Upper lobe of right lung (tissue), 1 donor: ENCODE results near the gene ZMAT3. TPM values are rescaled to one million over a fixed set of nuclear protein-coding genes. Genes with fewer than 3 reads are reported as not detected.

Experiments
- ATAC-seq: fragments of 200-7000 bp; cut with Tn5 transposase; one replicate; pipeline ENCODE4 v1.9.1; 2020; ENCODE audit warnings: mild to moderate bottlenecking, moderate library complexity
- DNase-seq: peaks from one replicate; pipeline ENCODE4 v3.0.0-alpha.2; 2020
- H3K27ac ChIP-seq: fragments of 200-600 bp; one replicate; pipeline ENCODE4 v1.8.0; 2022
- H3K27me3 ChIP-seq: fragments of 200-600 bp; one replicate; pipeline ENCODE4 v1.8.0; 2022; ENCODE audit warnings: mild to moderate bottlenecking
- H3K36me3 ChIP-seq: fragments of 200-600 bp; one replicate; pipeline ENCODE4 v1.8.0; 2022
- H3K4me1 ChIP-seq: fragments of 200-600 bp; one replicate; pipeline ENCODE4 v1.8.0; 2022
- H3K4me3 ChIP-seq: fragments of 200-600 bp; one replicate; pipeline ENCODE4 v1.8.0; 2022; ENCODE audit warnings: mild to moderate bottlenecking
- H3K9me3 ChIP-seq: fragments of 200-600 bp; one replicate; pipeline ENCODE4 v1.8.0; 2022
- intact Hi-C: fragments of 100-400 bp; cut with DNase I; formaldehyde crosslinking; loops from one replicate; pipeline ENCODE4 v1.11.0; 2022
- total RNA-seq: library from RNA; stranded (reverse); fragmentation: NEBNext Ultra II Directional; extraction: Animal tissue kit (Norgen Biotek cat#: 25700); gene quantifications from one replicate; pipeline ENCODE4 v1.2.1, GENCODE V29; 2021
- TF ChIP-seq, protein P1 (sequence below): fragments of 200-600 bp; IDR thresholded peaks from one replicate; pipeline ENCODE4 v1.8.0; 2022; ENCODE audit warnings: antibody characterized with exemption
- donor health status: DM: no; HTN: yes; CAD: no; lungs with severe emphysema.

Gene ZMAT3
- total RNA-seq, 1 donor from 2014 or later, result 30.9 TPM

DNA sequence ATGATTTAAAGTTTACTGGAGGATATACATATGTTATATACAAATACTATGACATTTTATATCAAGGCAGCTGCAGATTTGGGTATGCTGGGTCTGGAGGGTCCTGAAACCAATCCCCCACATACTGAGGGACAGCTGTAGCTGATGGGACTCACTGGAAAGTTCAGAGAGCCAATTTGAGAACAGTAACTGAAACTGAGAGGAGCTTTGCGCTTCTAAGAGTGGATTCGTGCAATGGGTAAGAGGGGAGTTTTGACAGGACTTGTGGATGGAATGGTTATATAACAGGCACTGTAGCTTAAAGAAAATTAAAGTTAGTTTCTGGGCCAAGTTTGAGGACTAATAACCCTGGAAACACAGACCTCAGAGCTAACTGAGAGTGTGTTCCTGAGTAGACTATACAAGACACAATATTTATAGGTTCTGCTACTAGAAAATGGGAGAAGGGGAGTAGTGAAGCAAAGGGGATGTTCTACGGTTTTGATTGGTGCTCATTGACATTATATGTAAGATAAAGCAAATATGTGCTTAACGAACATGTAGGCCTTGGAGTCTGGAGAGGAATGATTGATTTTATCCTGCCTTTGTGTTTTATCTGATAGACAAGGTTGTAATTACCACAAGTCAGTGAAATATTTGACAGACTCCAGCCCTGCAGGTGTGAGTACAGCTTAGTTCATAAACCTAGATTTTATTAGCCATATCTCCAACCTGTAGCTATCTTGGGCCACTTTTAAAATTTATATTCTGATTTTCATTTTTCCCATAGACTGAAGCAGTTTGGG is 4.8 kb upstream of the ZMAT3 start:
- ATAC-seq (no peak), DNase-seq (no peak)
- H3K36me3 ChIP-seq, result no peaks in the 10 kb centered on the region
- H3K4me3 ChIP-seq, result no peak overlapping the region
- no peaks in the 10 kb centered on the region for H3K27me3 ChIP-seq
- intact Hi-C loops, result no loop called here
- no peaks in the 10 kb centered on the region for H3K9me3 ChIP-seq
- no peaks in the 10 kb centered on the region for H3K4me1 ChIP-seq
- TF ChIP-seq, protein P1, sequence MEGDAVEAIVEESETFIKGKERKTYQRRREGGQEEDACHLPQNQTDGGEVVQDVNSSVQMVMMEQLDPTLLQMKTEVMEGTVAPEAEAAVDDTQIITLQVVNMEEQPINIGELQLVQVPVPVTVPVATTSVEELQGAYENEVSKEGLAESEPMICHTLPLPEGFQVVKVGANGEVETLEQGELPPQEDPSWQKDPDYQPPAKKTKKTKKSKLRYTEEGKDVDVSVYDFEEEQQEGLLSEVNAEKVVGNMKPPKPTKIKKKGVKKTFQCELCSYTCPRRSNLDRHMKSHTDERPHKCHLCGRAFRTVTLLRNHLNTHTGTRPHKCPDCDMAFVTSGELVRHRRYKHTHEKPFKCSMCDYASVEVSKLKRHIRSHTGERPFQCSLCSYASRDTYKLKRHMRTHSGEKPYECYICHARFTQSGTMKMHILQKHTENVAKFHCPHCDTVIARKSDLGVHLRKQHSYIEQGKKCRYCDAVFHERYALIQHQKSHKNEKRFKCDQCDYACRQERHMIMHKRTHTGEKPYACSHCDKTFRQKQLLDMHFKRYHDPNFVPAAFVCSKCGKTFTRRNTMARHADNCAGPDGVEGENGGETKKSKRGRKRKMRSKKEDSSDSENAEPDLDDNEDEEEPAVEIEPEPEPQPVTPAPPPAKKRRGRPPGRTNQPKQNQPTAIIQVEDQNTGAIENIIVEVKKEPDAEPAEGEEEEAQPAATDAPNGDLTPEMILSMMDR, result no peak
- no peak overlapping the region for H3K27ac ChIP-seq

GRCh38 chr3:179074656-179075055 is 3.0 kb upstream of the ZMAT3 start:
- Histone ChIP-seq H3K27ac (no peak overlapping the region), H3K4me1 (peaks cover 7% of the 10 kb centered on the region), H3K27me3 (no peaks in the 10 kb centered on the region), H3K36me3 (no peaks in the 10 kb centered on the region), H3K9me3 (no peaks in the 10 kb centered on the region), H3K4me3 (no peak overlapping the region)
- TF ChIP-seq, protein P1, result no peak
- no peak for ATAC-seq
- no peak for DNase-seq
- intact Hi-C loops, result no loop called here

DNA sequence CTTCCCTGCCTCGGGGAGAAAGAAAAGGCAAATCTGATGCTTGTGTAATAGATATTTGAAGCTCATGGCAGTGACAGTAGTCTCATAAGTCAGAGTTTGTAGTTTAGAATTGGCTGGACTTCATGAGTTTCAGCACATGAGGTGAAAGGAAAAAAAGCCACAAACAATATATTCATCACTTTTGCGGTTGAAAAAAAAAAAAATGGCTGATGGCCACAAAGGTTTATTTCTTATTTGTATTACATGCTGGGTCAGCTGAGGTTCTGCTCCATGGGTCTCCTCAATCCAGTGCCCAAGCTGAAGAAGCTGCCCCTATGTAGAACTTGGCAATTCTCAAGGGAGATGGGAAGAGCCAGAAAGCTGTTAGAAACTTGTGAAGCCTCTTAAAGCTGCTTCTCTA is 2.2 kb upstream of the ZMAT3 start:
- H3K27me3 ChIP-seq, result no peaks in the 10 kb centered on the region
- no peak overlapping the region for H3K27ac ChIP-seq
- H3K4me1 ChIP-seq, result peaks cover 7% of the 10 kb centered on the region
- no peaks in the 10 kb centered on the region for H3K36me3 ChIP-seq
- intact Hi-C loops, result no loop called here
- no peak overlapping the region for H3K4me3 ChIP-seq
- H3K9me3 ChIP-seq, result no peaks in the 10 kb centered on the region
- TF ChIP-seq, protein P1, result no peak
- ATAC-seq (no peak), DNase-seq (no peak)

- Histone ChIP-seq H3K9me3 (no peaks in the 10 kb centered on the region), H3K27ac (peak overlapping the region; percentile 91), H3K27me3 (no peaks in the 10 kb centered on the region), H3K4me1 (peaks cover 7% of the 10 kb centered on the region), H3K4me3 (peak overlapping the region; percentile 80), H3K36me3 (peaks cover 3% of the 10 kb centered on the region)
- intact Hi-C loops, result no loop called here
- ATAC-seq (peak; percentile 46), DNase-seq (no peak)
- TF ChIP-seq, protein P1, result no peak
Observed at GRCh38 chr3:179072100-179072438, 460 bp upstream of the ZMAT3 start.

DNA sequence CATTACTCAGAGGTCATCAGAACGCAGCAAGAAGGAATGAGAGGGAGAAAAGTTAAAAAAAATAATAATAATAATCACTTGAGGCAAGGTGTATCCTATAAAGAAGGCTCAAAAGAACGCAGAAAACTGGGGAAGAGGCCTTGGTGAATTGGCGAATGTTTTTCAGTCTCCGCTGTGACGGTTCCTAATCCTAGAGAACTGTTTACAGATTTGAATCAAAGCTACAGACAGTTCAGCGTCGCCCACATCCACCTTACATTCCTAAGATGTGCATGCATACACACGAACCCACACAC is 634 bp downstream of the ZMAT3 start:
- H3K27ac ChIP-seq, result peak overlapping the region; percentile 91
- H3K4me1 ChIP-seq, result peaks cover 7% of the 10 kb centered on the region
- DNase-seq (no peak), ATAC-seq (no peak)
- H3K9me3 ChIP-seq, result no peaks in the 10 kb centered on the region
- no peaks in the 10 kb centered on the region for H3K27me3 ChIP-seq
- intact Hi-C loops, result no loop called here
- TF ChIP-seq, protein P1, result no peak
- peaks cover 14% of the 10 kb centered on the region for H3K36me3 ChIP-seq
- peak overlapping the region; percentile 80 for H3K4me3 ChIP-seq
